Measurements from ENCODE around the gene FBP2. TPM values are rescaled to one million over a fixed set of nuclear protein-coding genes. Genes with fewer than 3 reads are reported as not detected.
"Not testable (repeated sequence)": the region's sequence is repeated elsewhere in the genome, so short reads cannot be mapped to it uniquely, and the experiment has no call there.

Gene FBP2
- total and polyA plus RNA-seq, 2 donors (not counting 1 experiment from before 2014, with no cell fraction given) = not detected

DNA sequence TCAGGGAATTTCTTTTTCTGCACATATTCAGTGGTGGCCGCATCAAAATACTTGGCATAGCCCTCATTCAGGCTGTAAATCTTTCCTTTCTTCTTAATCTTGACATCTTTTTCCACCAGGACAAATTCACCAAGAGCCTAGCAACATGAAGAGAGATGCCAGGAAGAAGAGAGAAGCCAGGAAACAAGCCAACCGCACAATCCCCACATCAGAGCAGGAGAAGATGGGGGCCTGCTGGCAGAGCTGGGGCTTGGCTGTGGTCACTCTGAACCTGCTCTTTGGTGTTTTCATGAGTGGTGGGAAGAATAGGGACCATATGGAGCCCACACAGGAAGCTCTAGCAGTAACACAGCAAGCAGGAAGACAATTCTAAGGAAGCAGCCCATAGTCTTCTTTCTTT is 26.4 kb downstream of the FBP2 start:
- no peaks in the 10 kb centered on the region for H3K4me1 ChIP-seq (ENCODE audit: control insufficient read depth, extremely low read depth, insufficient read depth, low read length)
- no peaks in the 10 kb centered on the region for H3K27me3 ChIP-seq (ENCODE audit: control insufficient read depth, insufficient read depth, low read length)
- no peaks in the 10 kb centered on the region for H4K20me1 ChIP-seq (ENCODE audit: control insufficient read depth, extremely low read depth, insufficient read depth, low read length)
- H3K36me3 ChIP-seq (ENCODE audit: control insufficient read depth, insufficient read depth, low read length) = no peaks in the 10 kb centered on the region
- H3K27ac ChIP-seq (ENCODE audit: insufficient read depth, low read length) = no peak overlapping the region
- DNase-seq (ENCODE audit: low read depth in 2 of 2) = no peak
- H3K9me3 ChIP-seq (ENCODE audit: control insufficient read depth, insufficient read depth, low read depth, low read length) = no peaks in the 10 kb centered on the region
- H3K4me3 ChIP-seq (replicated peaks in 1 of 4; ENCODE audit: control extremely low read depth in 1 of 4, insufficient read depth in 1 of 4, low read depth in 3 of 4, low read length in 4 of 4) = no peak overlapping the region
- no peaks in the 10 kb centered on the region for H3K79me2 ChIP-seq (ENCODE audit: control insufficient read depth, insufficient read depth, low read length)
- no peak overlapping the region for H3K9ac ChIP-seq (ENCODE audit: insufficient read depth, low read length)
- TF ChIP-seq, protein P1, sequence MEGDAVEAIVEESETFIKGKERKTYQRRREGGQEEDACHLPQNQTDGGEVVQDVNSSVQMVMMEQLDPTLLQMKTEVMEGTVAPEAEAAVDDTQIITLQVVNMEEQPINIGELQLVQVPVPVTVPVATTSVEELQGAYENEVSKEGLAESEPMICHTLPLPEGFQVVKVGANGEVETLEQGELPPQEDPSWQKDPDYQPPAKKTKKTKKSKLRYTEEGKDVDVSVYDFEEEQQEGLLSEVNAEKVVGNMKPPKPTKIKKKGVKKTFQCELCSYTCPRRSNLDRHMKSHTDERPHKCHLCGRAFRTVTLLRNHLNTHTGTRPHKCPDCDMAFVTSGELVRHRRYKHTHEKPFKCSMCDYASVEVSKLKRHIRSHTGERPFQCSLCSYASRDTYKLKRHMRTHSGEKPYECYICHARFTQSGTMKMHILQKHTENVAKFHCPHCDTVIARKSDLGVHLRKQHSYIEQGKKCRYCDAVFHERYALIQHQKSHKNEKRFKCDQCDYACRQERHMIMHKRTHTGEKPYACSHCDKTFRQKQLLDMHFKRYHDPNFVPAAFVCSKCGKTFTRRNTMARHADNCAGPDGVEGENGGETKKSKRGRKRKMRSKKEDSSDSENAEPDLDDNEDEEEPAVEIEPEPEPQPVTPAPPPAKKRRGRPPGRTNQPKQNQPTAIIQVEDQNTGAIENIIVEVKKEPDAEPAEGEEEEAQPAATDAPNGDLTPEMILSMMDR (conservative IDR thresholded peaks at IDR 0.05 in 1 of 2, IDR thresholded peaks at IDR 0.05 in 1 of 2; ENCODE audit: low read depth in 1 of 2, low read length in 2 of 2) = no peak
- TF ChIP-seq EZH2 (IDR thresholded peaks at IDR 0.05; ENCODE audit: low read length, missing control alignments) = no peak
- H3K4me2 ChIP-seq (ENCODE audit: extremely low read depth, insufficient read depth, low read length) = no peak overlapping the region
- H2AFZ ChIP-seq (ENCODE audit: low read length) = no peak overlapping the region

DNA sequence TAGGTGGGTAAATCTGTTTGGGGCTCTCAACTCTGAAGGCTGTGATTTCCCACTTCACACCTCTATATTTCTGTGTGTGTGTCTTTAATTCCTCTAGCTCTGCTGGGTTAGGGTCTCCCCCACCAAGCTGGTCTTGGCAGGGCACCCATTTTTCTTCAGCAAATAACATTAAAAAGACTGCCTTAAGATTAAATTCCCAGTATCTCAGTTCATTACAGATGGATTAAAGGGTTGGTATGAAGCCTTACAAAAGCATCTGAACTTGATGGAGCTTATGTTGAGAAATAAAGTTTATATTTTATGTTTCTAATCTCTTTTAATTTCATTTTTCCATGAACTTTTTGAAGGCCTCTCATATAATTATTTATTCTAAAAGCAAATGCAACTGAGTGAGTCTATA is 27.1 kb downstream of the FBP2 start:
- H3K9ac ChIP-seq (ENCODE audit: insufficient read depth, low read length) = no peak overlapping the region
- no peaks in the 10 kb centered on the region for H4K20me1 ChIP-seq (ENCODE audit: control insufficient read depth, extremely low read depth, insufficient read depth, low read length)
- no peak for DNase-seq (ENCODE audit: low read depth in 2 of 2)
- H3K4me3 ChIP-seq (replicated peaks in 1 of 4; ENCODE audit: control extremely low read depth in 1 of 4, insufficient read depth in 1 of 4, low read depth in 3 of 4, low read length in 4 of 4) = no peak overlapping the region
- no peaks in the 10 kb centered on the region for H3K4me1 ChIP-seq (ENCODE audit: control insufficient read depth, extremely low read depth, insufficient read depth, low read length)
- H3K9me3 ChIP-seq (ENCODE audit: control insufficient read depth, insufficient read depth, low read depth, low read length) = no peaks in the 10 kb centered on the region
- TF ChIP-seq EZH2 (IDR thresholded peaks at IDR 0.05; ENCODE audit: low read length, missing control alignments) = no peak
- TF ChIP-seq, protein P1 (conservative IDR thresholded peaks at IDR 0.05 in 1 of 2, IDR thresholded peaks at IDR 0.05 in 1 of 2; ENCODE audit: low read depth in 1 of 2, low read length in 2 of 2) = no peak
- H3K79me2 ChIP-seq (ENCODE audit: control insufficient read depth, insufficient read depth, low read length) = no peaks in the 10 kb centered on the region
- no peak overlapping the region for H3K4me2 ChIP-seq (ENCODE audit: extremely low read depth, insufficient read depth, low read length)
- H3K36me3 ChIP-seq (ENCODE audit: control insufficient read depth, insufficient read depth, low read length) = no peaks in the 10 kb centered on the region
- no peak overlapping the region for H2AFZ ChIP-seq (ENCODE audit: low read length)
- no peak overlapping the region for H3K27ac ChIP-seq (ENCODE audit: insufficient read depth, low read length)
- no peaks in the 10 kb centered on the region for H3K27me3 ChIP-seq (ENCODE audit: control insufficient read depth, insufficient read depth, low read length)

DNA sequence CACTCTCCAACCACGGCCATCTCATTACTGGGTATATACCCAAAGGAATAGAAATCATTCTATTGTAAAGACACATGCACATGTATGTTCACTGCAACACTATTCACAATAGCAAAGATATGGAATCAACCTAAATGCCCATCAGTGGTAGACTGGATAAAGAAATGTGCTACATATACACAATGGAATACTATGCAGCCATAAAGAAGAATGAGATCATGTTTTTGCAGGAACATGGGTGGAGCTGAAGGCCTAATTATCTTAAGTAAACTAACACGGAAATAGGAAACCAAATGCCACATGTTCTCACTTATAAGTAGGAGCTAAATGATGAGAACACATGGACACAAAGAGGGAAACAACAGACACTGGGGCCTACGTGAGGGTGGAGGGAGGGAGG is 29.3 kb downstream of the FBP2 start:
- H3K4me1 ChIP-seq (ENCODE audit: control insufficient read depth, extremely low read depth, insufficient read depth, low read length); H3K4me2 ChIP-seq (ENCODE audit: extremely low read depth, insufficient read depth, low read length); H3K36me3 ChIP-seq (ENCODE audit: control insufficient read depth, insufficient read depth, low read length); H3K27ac ChIP-seq (ENCODE audit: insufficient read depth, low read length); H3K9me3 ChIP-seq (ENCODE audit: control insufficient read depth, insufficient read depth, low read depth, low read length); H3K9ac ChIP-seq (ENCODE audit: insufficient read depth, low read length); H3K79me2 ChIP-seq (ENCODE audit: control insufficient read depth, insufficient read depth, low read length); DNase-seq (ENCODE audit: low read depth in 2 of 2); H3K27me3 ChIP-seq (ENCODE audit: control insufficient read depth, insufficient read depth, low read length); H3K4me3 ChIP-seq (replicated peaks in 1 of 4; ENCODE audit: control extremely low read depth in 1 of 4, insufficient read depth in 1 of 4, low read depth in 3 of 4, low read length in 4 of 4); H2AFZ ChIP-seq (ENCODE audit: low read length); H4K20me1 ChIP-seq (ENCODE audit: control insufficient read depth, extremely low read depth, insufficient read depth, low read length): not testable (repeated sequence)
